RWPE2 (cell line): Measurements from ENCODE around the gene ROBO2.
A peak's percentile ranks its signal among the peaks of the same experiment; 100 is the strongest.

Experiments used
- ATAC-seq: fragments of 200-7000 bp; cut with Tn5 transposase; 3 replicates; pipeline ENCODE4 v1.9.1; 2021; ENCODE audit warnings: low read depth
- DNase-seq: peaks from one replicate; pipeline ENCODE4 v3.0.0-alpha.2; 2020; ENCODE audit warnings: low spot score
- H3K27ac ChIP-seq: fragments of 450-650 bp; 2 replicates; pipeline ENCODE4 v1.5.1; 2017; ENCODE audit warnings: mild to moderate bottlenecking; ENCODE audit not compliant: poor library complexity, severe bottlenecking
- H3K27me3 ChIP-seq: fragments of 250-450 bp; sonication (Bioruptor Pico); 2 replicates; pipeline ENCODE4 v1.5.1; 2021; ENCODE audit warnings: mild to moderate bottlenecking, moderate library complexity; ENCODE audit not compliant: insufficient read depth, poor library complexity, severe bottlenecking
- H3K36me3 ChIP-seq: fragments of 250-450 bp; sonication (Bioruptor Pico); 2 replicates; pipeline ENCODE4 v1.5.1; 2020; ENCODE audit warnings: low read depth, mild to moderate bottlenecking, moderate library complexity
- H3K4me1 ChIP-seq: fragments of 250-450 bp; sonication (Bioruptor Pico); 2 replicates; pipeline ENCODE4 v1.5.1; 2021; ENCODE audit warnings: mild to moderate bottlenecking, moderate library complexity; ENCODE audit not compliant: insufficient read depth, poor library complexity, severe bottlenecking
- H3K4me3 ChIP-seq: fragments of 250-450 bp; sonication (Bioruptor Pico); 2 replicates; pipeline ENCODE4 v1.5.1; 2021; ENCODE audit warnings: mild to moderate bottlenecking, moderate library complexity; ENCODE audit not compliant: severe bottlenecking
- H3K9me3 ChIP-seq: fragments of 250-450 bp; sonication (Bioruptor Pico); 2 replicates; pipeline ENCODE4 v1.5.1; 2021; ENCODE audit warnings: mild to moderate bottlenecking, moderate library complexity; ENCODE audit not compliant: severe bottlenecking
- CTCF ChIP-seq: fragments of 450-650 bp; IDR thresholded peaks from one replicate; pipeline ENCODE4 v1.5.1; 2017; ENCODE audit warnings: mild to moderate bottlenecking, moderate library complexity; ENCODE audit not compliant: poor library complexity, severe bottlenecking

ROBO2 gene

GRCh38 chr3:77068808-77069207, 28.9 kb downstream of the ROBO2 start:
- no peak for TF ChIP-seq CTCF
- no peak for DNase-seq

GRCh38 chr3:77071364-77071763, 31.5 kb downstream of the ROBO2 start:
- H3K4me3 ChIP-seq: no peak overlapping the region
- H3K27me3 ChIP-seq: no peaks in the 10 kb centered on the region
- no peak for TF ChIP-seq CTCF
- no peak overlapping the region for H3K27ac ChIP-seq
- H3K4me1 ChIP-seq: no peaks in the 10 kb centered on the region
- ATAC-seq (no peak), DNase-seq (no peak)
- H3K36me3 ChIP-seq: no peaks in the 10 kb centered on the region
- no peaks in the 10 kb centered on the region for H3K9me3 ChIP-seq

More at GRCh38 chr3:77068808-77069207, 28.9 kb downstream of the ROBO2 start:
- H3K27ac ChIP-seq: no peak overlapping the region
- no peaks in the 10 kb centered on the region for H3K4me1 ChIP-seq
- H3K27me3 ChIP-seq: no peaks in the 10 kb centered on the region
- H3K9me3 ChIP-seq: no peaks in the 10 kb centered on the region
- no peaks in the 10 kb centered on the region for H3K36me3 ChIP-seq
- ATAC-seq: no peak
- no peak overlapping the region for H3K4me3 ChIP-seq

- Histone ChIP-seq H3K4me3 (no peak overlapping the region), H3K27me3 (no peaks in the 10 kb centered on the region), H3K27ac (no peak overlapping the region), H3K9me3 (no peaks in the 10 kb centered on the region), H3K4me1 (no peaks in the 10 kb centered on the region), H3K36me3 (no peaks in the 10 kb centered on the region)
- TF ChIP-seq CTCF: no peak
- peak; percentile 23 for DNase-seq
- ATAC-seq: no peak
Observed at GRCh38 chr3:77071809-77072208, 31.9 kb downstream of the ROBO2 start.

GRCh38 chr3:77072232-77072631, 32.3 kb downstream of the ROBO2 start:
- no peak for TF ChIP-seq CTCF
- Histone ChIP-seq H3K9me3 (no peaks in the 10 kb centered on the region), H3K27ac (no peak overlapping the region), H3K27me3 (no peaks in the 10 kb centered on the region), H3K36me3 (no peaks in the 10 kb centered on the region), H3K4me3 (no peak overlapping the region), H3K4me1 (no peaks in the 10 kb centered on the region)
- ATAC-seq (no peak), DNase-seq (no peak)

- Histone ChIP-seq H3K27me3 (no peaks in the 10 kb centered on the region), H3K4me3 (no peak overlapping the region), H3K9me3 (no peaks in the 10 kb centered on the region), H3K36me3 (no peaks in the 10 kb centered on the region), H3K27ac (no peak overlapping the region), H3K4me1 (peaks cover 5% of the 10 kb centered on the region)
- TF ChIP-seq CTCF: no peak
- DNase-seq (no peak), ATAC-seq (no peak)
Observed at GRCh38 chr3:77078279-77078678, 38.4 kb downstream of the ROBO2 start.
